SU-DHL-6 (cell line): Measurements from ENCODE around the gene S100A5.
"Not testable (repeated sequence)": the region's sequence is repeated elsewhere in the genome, so short reads cannot be mapped to it uniquely, and the experiment has no call there.

ENCODE experiments used
- H2AFZ ChIP-seq: fragments of 200-600 bp; sonication (generic); 2 replicates; pipeline ENCODE4 v1.6.1; 2014; ENCODE audit warnings: low read depth, mild to moderate bottlenecking, moderate library complexity, mixed read lengths, antibody characterized with exemption, low read length; ENCODE audit not compliant: severe bottlenecking
- H3F3A ChIP-seq: fragments of 200-600 bp; shearing (Covaris generic); 2 replicates; pipeline ENCODE4 v1.6.0; 2016; ENCODE audit warnings: antibody characterized with exemption, mild to moderate bottlenecking; ENCODE audit not compliant: insufficient read depth
- H3K27ac ChIP-seq: fragments of 200-600 bp; sonication (generic); 2 replicates; pipeline ENCODE4 v1.5.1; 2016; ENCODE audit warnings: low read depth, mild to moderate bottlenecking, low read length, moderate library complexity, mixed read lengths
- H3K27me3 ChIP-seq: fragments of 200-600 bp; sonication (generic), shearing (Covaris generic); 2 replicates; pipeline ENCODE4 v1.6.0; 2014; ENCODE audit warnings: mild to moderate bottlenecking, low read length
- H3K36me3 ChIP-seq: fragments of 200-600 bp; sonication (generic); 2 replicates; pipeline ENCODE4 v1.6.1; 2014; ENCODE audit warnings: mild to moderate bottlenecking, low read length, mixed read lengths
- H3K4me2 ChIP-seq: fragments of 300-600, 200-600 bp; shearing (Covaris generic), sonication (generic); 2 replicates; pipeline ENCODE4 v1.6.0; 2014; ENCODE audit warnings: low read length, low read depth, mild to moderate bottlenecking; ENCODE audit not compliant: poor library complexity, severe bottlenecking
- H3K4me3 ChIP-seq: fragments of 200-600 bp; sonication (generic); 2 replicates; pipeline ENCODE4 v1.5.1; 2014; ENCODE audit warnings: antibody characterized with exemption, low read length, mild to moderate bottlenecking, mixed read lengths; ENCODE audit not compliant: insufficient read depth, poor library complexity, severe bottlenecking
- H3K79me2 ChIP-seq: fragments of 200-600 bp; sonication (generic); 2 replicates; pipeline ENCODE4 v1.6.1; 2014; ENCODE audit warnings: mild to moderate bottlenecking, low read length, moderate library complexity; ENCODE audit not compliant: insufficient read depth
- H3K9ac ChIP-seq: fragments of 200-600 bp; sonication (generic); 2 replicates; pipeline ENCODE4 v1.7.0; 2014; ENCODE audit warnings: mild to moderate bottlenecking, low read length
- H3K9me2 ChIP-seq: fragments of 200-600 bp; sonication (generic); replicated peaks from 2 replicates; pipeline ENCODE4 v1.6.1; 2014; ENCODE audit warnings: low read length; ENCODE audit not compliant: insufficient read depth
- H3K9me3 ChIP-seq: fragments of 200-600 bp; sonication (generic); 2 replicates; pipeline ENCODE4 v1.6.1; 2014; ENCODE audit warnings: low read length, mixed read lengths; ENCODE audit not compliant: insufficient read depth
- H4K20me1 ChIP-seq: fragments of 200-600 bp; sonication (generic); 2 replicates; pipeline ENCODE4 v1.6.1; 2014; ENCODE audit warnings: low read depth, mild to moderate bottlenecking, antibody characterized with exemption, low read length, moderate library complexity, mixed read lengths
- CTCF ChIP-seq: fragments of 200-600 bp; sonication (generic); IDR thresholded peaks from one replicate; pipeline ENCODE4 v1.5.1; 2017; ENCODE audit warnings: antibody characterized with exemption, mild to moderate bottlenecking, low read length, moderate library complexity; ENCODE audit not compliant: insufficient read depth, poor library complexity, severe bottlenecking
- EZH2phosphoT487 ChIP-seq: fragments of 200-600 bp; sonication (generic), shearing (Covaris generic); conservative IDR thresholded peaks from 2 replicates; pipeline ENCODE4 v1.6.1; 2018; ENCODE audit warnings: mild to moderate bottlenecking, antibody characterized with exemption, low read length, moderate library complexity, mixed read lengths

The S100A5 gene

GRCh38 chr1:153586347-153586746 is 45.6 kb upstream of the S100A5 start:
- no peak overlapping the region for H2AFZ ChIP-seq
- no peak overlapping the region for H3K4me3 ChIP-seq
- H3K27ac ChIP-seq: no peak overlapping the region
- H3K27me3 ChIP-seq: no peaks in the 10 kb centered on the region
- TF ChIP-seq CTCF (no peak), EZH2phosphoT487 (no peak)
- no peaks in the 10 kb centered on the region for H3K79me2 ChIP-seq
- H3K9ac ChIP-seq: no peak overlapping the region
- no peak overlapping the region for H3K4me2 ChIP-seq
- no peaks in the 10 kb centered on the region for H3K9me3 ChIP-seq
- H4K20me1 ChIP-seq: no peaks in the 10 kb centered on the region
- no peaks in the 10 kb centered on the region for H3F3A ChIP-seq
- H3K9me2 ChIP-seq: no peaks in the 10 kb centered on the region
- no peaks in the 10 kb centered on the region for H3K36me3 ChIP-seq

GRCh38 chr1:153585006-153585405 is 44.3 kb upstream of the S100A5 start:
- no peak overlapping the region for H3K4me2 ChIP-seq
- H3K4me3 ChIP-seq: no peak overlapping the region
- no peaks in the 10 kb centered on the region for H3K9me3 ChIP-seq
- H3K9me2 ChIP-seq: no peaks in the 10 kb centered on the region
- H3F3A ChIP-seq: no peaks in the 10 kb centered on the region
- no peak overlapping the region for H3K9ac ChIP-seq
- TF ChIP-seq EZH2phosphoT487 (no peak), CTCF (no peak)
- no peaks in the 10 kb centered on the region for H3K36me3 ChIP-seq
- H3K27ac ChIP-seq: no peak overlapping the region
- no peaks in the 10 kb centered on the region for H3K79me2 ChIP-seq
- H2AFZ ChIP-seq: no peak overlapping the region
- H3K27me3 ChIP-seq: no peaks in the 10 kb centered on the region
- no peaks in the 10 kb centered on the region for H4K20me1 ChIP-seq

GRCh38 chr1:153583976-153584375 is 43.2 kb upstream of the S100A5 start:
- Histone ChIP-seq H3K27me3 (no peaks in the 10 kb centered on the region), H3K4me2 (no peak overlapping the region), H2AFZ (no peak overlapping the region), H3K9me2 (no peaks in the 10 kb centered on the region), H3K9me3 (no peaks in the 10 kb centered on the region), H3K27ac (no peak overlapping the region), H3K79me2 (no peaks in the 10 kb centered on the region), H3K9ac (no peak overlapping the region), H3F3A (no peaks in the 10 kb centered on the region), H3K4me3 (no peak overlapping the region), H3K36me3 (no peaks in the 10 kb centered on the region), H4K20me1 (no peaks in the 10 kb centered on the region)
- no peak for TF ChIP-seq CTCF
- TF ChIP-seq EZH2phosphoT487: no peak

- not testable (repeated sequence) for H3K4me2 ChIP-seq, H3K27me3 ChIP-seq, H3K4me3 ChIP-seq
Observed at GRCh38 chr1:153583514-153583913, 42.8 kb upstream of the S100A5 start.

GRCh38 chr1:153582836-153583235 is 42.1 kb upstream of the S100A5 start:
- H3K4me2 ChIP-seq, H2AFZ ChIP-seq, H3K9me2 ChIP-seq, H3K9me3 ChIP-seq, H3K36me3 ChIP-seq, H3K27me3 ChIP-seq, H3K27ac ChIP-seq, H3K9ac ChIP-seq, H4K20me1 ChIP-seq, H3K4me3 ChIP-seq, H3K79me2 ChIP-seq, H3F3A ChIP-seq: not testable (repeated sequence)

More at GRCh38 chr1:153583514-153583913, 42.8 kb upstream of the S100A5 start:
- H3K9me3 ChIP-seq, H4K20me1 ChIP-seq, H3K9ac ChIP-seq, H3F3A ChIP-seq, H3K36me3 ChIP-seq, H3K9me2 ChIP-seq, H3K79me2 ChIP-seq, H3K27ac ChIP-seq, H2AFZ ChIP-seq: not testable (repeated sequence)
